ENCODE data around the gene RIBC2. TPM values are rescaled to one million over a fixed set of nuclear protein-coding genes. Genes with fewer than 3 reads are reported as not detected.

RIBC2 gene
- total RNA-seq, 1 experiment from 2014 or later, result 6.4 TPM

- DNase-seq (ENCODE audit: low read depth), result no peak
Measured at GRCh38 chr22:45473626-45474237, 60.2 kb downstream of the RIBC2 start.

DNA sequence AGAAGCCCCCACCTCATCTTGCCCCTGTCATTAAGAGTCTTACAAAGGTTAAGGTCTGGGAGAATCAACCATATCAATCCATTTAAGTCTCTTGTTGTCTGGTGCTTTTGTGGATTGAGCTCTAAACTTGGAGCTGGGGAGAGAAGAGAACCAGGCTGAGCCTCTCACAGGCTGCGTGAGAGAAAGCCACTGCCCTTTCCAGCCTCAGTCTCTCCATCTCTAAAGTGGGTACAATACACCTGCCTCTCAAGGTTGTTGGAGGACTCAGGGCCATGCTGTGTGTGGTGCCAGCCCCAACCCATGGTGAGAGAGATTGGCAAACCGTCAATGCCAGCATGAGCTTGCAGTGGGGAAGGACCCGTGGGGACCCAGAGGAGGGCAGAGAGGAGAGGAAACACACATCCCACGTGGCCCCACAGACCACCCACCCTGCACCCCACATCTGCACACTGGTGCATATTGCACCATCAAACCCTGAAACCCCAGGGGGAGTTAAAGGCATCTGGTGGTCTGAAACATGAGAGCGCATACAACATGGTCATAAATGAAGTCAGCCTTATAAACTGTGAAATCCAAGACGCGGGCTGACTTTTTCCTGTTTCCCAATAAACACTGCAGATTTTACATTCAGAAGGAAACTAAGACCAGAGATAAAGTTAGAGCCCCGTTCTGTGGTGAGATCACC is 61.7 kb downstream of the RIBC2 start:
- DNase-seq (ENCODE audit: low read depth), result no peak

DNA sequence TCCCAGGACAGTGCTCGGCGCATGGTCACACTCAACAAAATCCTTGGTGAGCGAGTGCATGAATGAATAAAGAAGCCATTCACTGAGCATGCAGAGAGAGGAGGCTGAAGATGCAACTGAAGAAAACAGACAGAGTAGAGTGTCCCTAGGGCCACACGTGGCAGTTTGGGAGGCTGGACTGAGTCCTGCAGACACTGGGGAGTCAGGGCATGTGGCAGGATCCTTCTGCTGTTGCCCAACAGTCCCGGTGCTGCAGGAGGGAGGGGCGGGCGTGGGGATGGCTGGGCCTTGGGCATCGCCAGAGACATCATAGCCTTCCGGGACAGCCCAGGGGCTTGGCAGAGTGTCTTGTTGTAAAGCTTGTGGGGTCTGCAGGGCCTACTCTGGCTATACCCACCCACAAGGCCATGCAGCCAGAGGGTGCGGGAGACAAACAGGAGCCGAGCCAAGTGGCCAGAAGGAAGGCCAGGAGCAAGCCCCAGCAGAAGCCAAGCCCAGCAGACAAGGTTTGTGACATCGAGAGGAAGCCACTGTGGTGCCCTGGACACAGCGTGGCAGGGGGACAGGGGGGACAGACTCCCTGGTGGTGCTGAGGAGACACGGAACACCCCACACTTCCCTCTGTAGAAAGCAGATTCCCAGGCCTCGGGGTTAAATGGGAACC is 62.5 kb downstream of the RIBC2 start:
- DNase-seq (ENCODE audit: low read depth), result no peak

GRCh38 chr22:45476814-45477213 is 63.3 kb downstream of the RIBC2 start:
- no peak for DNase-seq (ENCODE audit: low read depth)

GRCh38 chr22:45477366-45478107 is 64.0 kb downstream of the RIBC2 start:
- DNase-seq (ENCODE audit: low read depth), result no peak

DNA sequence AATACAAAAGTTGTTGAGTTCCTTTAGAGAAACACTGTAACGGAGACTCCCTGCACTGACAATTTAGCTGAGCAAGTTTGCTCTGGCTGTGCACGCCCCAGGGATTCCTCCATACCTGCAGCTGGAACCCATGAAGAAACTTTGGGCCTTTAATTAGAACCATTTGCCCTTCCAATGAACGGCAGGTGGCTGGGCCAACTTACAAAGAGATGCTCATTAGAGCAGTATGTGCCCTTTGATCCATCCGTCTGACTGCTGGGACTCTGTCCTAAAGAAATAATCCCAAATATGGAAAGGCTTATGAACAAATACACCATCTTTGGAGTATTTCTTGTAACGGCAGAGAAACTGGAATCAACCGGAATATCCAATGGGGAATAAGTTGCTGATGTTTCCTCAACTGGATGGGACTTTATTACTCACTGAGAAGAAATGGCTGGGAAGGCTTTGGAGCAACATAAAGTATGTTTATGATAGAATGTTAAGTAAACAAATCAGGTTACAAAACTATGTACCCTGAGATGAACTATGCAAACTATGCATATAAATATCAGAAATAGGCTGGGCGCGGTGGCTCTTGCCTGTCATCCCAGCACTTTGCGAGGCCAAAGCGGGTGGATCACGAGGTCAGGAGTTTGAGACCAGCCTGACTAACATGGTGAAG is 64.7 kb downstream of the RIBC2 start:
- peak; percentile 48 for DNase-seq (ENCODE audit: low read depth)

DNA sequence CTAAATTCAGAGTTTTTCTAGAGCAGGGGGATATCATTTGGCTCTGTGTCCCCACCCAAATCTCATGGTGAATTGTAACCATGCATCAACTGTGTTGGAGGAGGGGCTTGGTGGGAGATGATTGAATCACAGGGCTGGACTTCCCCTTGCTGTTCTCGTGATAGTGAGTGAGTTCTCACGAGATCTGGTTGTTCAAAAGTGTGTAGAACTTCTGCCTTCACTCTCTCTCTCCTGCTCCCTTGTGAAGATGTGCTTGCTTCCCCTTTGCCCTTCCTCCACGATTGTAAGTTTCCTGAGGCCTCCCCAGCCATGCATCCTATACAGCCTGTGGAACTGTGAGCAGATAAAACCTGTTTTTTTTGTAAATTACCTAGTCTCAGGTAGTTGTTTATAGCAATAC is 67.2 kb downstream of the RIBC2 start:
- no peak for DNase-seq (ENCODE audit: low read depth)

GRCh38 chr22:45481661-45482060 is 68.2 kb downstream of the RIBC2 start:
- DNase-seq (ENCODE audit: low read depth), result no peak

Other genes with a start within 250 kb of the RIBC2 start
- 51.7 and 63.5 TPM in 2 replicates for gene NUP50, start 249.8 kb upstream of the RIBC2 start, total RNA-seq (2014; rRNA removed; shearing (Covaris generic))
- gene KIAA0930, start 172.8 kb upstream of the RIBC2 start, total RNA-seq (2014; rRNA removed; shearing (Covaris generic)), result 19.1 and 27.5 TPM in 2 replicates
- not detected in 2 replicates for gene UPK3A, start 128.7 kb upstream of the RIBC2 start, total RNA-seq (2014; rRNA removed; shearing (Covaris generic))
- gene FAM118A, start 103.8 kb upstream of the RIBC2 start, total RNA-seq (2014; rRNA removed; shearing (Covaris generic)), result 4.1 and 9.8 TPM in 2 replicates
- 0.20 TPM in 1 of 2 replicates, not detected in the other for gene SMC1B, start 94 bp upstream of the RIBC2 start, total RNA-seq (2014; rRNA removed; shearing (Covaris generic))
- gene FBLN1, start 89.2 kb downstream of the RIBC2 start, total RNA-seq (2014; rRNA removed; shearing (Covaris generic)), result 23.9 and 34.9 TPM in 2 replicates